HepG2 (cell line): ENCODE data around the gene SUOX. TPM values are rescaled to one million over a fixed set of nuclear protein-coding genes. Genes with fewer than 3 reads are reported as not detected.

Experiments used
- FOXA3 ChIP-seq: IDR thresholded peaks from 2 replicates; pipeline ENCODE4 v1.6.1; 2016; ENCODE audit warnings: missing genetic modification reagents, missing compliant biosample characterization
- FOXO1 ChIP-seq: sonication (generic); formaldehyde crosslinking; IDR thresholded peaks from 2 replicates; pipeline ENCODE4 v1.4.0; 2020; ENCODE audit warnings: missing genetic modification reagents
- GMEB2 ChIP-seq: IDR thresholded peaks from 2 replicates; pipeline ENCODE4 v1.6.1; 2016; ENCODE audit warnings: missing biosample characterization, missing genetic modification reagents, low read depth
- JUND ChIP-seq: sonication (generic); formaldehyde crosslinking; IDR thresholded peaks from 2 replicates; pipeline ENCODE4 v1.8.0; 2022; ENCODE audit warnings: mild to moderate bottlenecking, missing genetic modification reagents
- RNF219 ChIP-seq: sonication (generic); formaldehyde crosslinking; IDR thresholded peaks from 2 replicates; pipeline ENCODE4 v1.5.0; 2020; ENCODE audit warnings: mild to moderate bottlenecking, missing genetic modification reagents
- SIX1 ChIP-seq: sonication (generic); formaldehyde crosslinking; IDR thresholded peaks from 2 replicates; pipeline ENCODE4 v1.4.0; 2020; ENCODE audit warnings: missing genetic modification reagents, borderline replicate concordance
- TARDBP ChIP-seq: sonication (generic); formaldehyde crosslinking; IDR thresholded peaks from 2 replicates; pipeline ENCODE4 v1.8.0; 2022; ENCODE audit warnings: mild to moderate bottlenecking, missing genetic modification reagents
- TCF7 ChIP-seq: sonication (generic); IDR thresholded peaks from 2 replicates; pipeline ENCODE4 v1.6.1; 2016; ENCODE audit warnings: antibody characterized with exemption, low read depth
- TEAD3 ChIP-seq: optimal IDR thresholded peaks from 2 replicates; pipeline ENCODE3; 2016; ENCODE audit warnings: borderline replicate concordance
- ZBTB21 ChIP-seq: sonication (generic); formaldehyde crosslinking; IDR thresholded peaks from 2 replicates; pipeline ENCODE4 v1.4.0; 2020; ENCODE audit warnings: missing genetic modification reagents
- ZBTB42 ChIP-seq: sonication (generic); formaldehyde crosslinking; IDR thresholded peaks from 2 replicates; pipeline ENCODE4 v1.5.0; 2020; ENCODE audit warnings: mild to moderate bottlenecking, missing genetic modification reagents
- ZNF24 ChIP-seq: fragments of 450-650 bp; IDR thresholded peaks from 2 replicates; pipeline ENCODE4 v1.6.1; 2017; ENCODE audit warnings: antibody characterized with exemption, mild to moderate bottlenecking
- ZNF282 ChIP-seq: fragments of 450-650 bp; IDR thresholded peaks from 2 replicates; pipeline ENCODE4 v1.6.1; 2018; ENCODE audit not compliant: partially characterized antibody
- ZNF326 ChIP-seq: sonication (generic); formaldehyde crosslinking; IDR thresholded peaks from 2 replicates; pipeline ENCODE4 v1.4.0; 2020; ENCODE audit warnings: missing genetic modification reagents, borderline replicate concordance
- ZNF33A ChIP-seq: sonication (generic); formaldehyde crosslinking; IDR thresholded peaks from 2 replicates; pipeline ENCODE4 v1.5.1; 2020; ENCODE audit warnings: missing genetic modification reagents, mild to moderate bottlenecking, moderate library complexity, borderline replicate concordance
- ZNF431 ChIP-seq: sonication (generic); formaldehyde crosslinking; IDR thresholded peaks from 2 replicates; pipeline ENCODE4 v1.9.0; 2022; ENCODE audit warnings: missing genetic modification reagents, low read depth, mild to moderate bottlenecking, borderline replicate concordance
- ZNF562 ChIP-seq: sonication (generic); formaldehyde crosslinking; IDR thresholded peaks from 2 replicates; pipeline ENCODE4 v1.8.0; 2022; ENCODE audit warnings: missing genetic modification reagents, borderline replicate concordance
- ZSCAN21 ChIP-seq: sonication (generic); formaldehyde crosslinking; IDR thresholded peaks from 2 replicates; pipeline ENCODE4 v1.8.0; 2022; ENCODE audit warnings: mild to moderate bottlenecking, missing genetic modification reagents, moderate library complexity, borderline replicate concordance
- polyA plus RNA-seq, 8 experiments: library from polyadenylated mRNA; depleted of rRNA in 3 of 8; stranded (reverse) in 7 of 8; unstranded in 1 of 8; fragments of >200 nt; fragmentation: Illumina TruSeq in 4 of 8; extraction: Trizol in 4 of 8; gene quantifications; 2 replicates each; pipeline versions ENCODE4 v1.2.1 to v1.2.3, GENCODE V29; 2011 to 2016; ENCODE audit warnings: low read depth in 4 of 8, missing spikeins in 1 of 8, mixed read lengths in 1 of 8; ENCODE audit not compliant: insufficient read depth in 1 of 8
- total RNA-seq, 5 experiments: library from RNA; depleted of rRNA; stranded (reverse); fragments of >200 nt; fragmentation: Illumina TruSeq; extraction: Trizol; gene quantifications; 2 replicates each; pipeline ENCODE4 v1.2.3, GENCODE V29; 2016; ENCODE audit warnings: low read depth in 1 of 5
- TF ChIP-seq, protein P1 (sequence below): sonication (generic); formaldehyde crosslinking; IDR thresholded peaks from 2 replicates; pipeline ENCODE4 v1.5.0; 2020; ENCODE audit warnings: missing genetic modification reagents, mild to moderate bottlenecking, borderline replicate concordance
- TF ChIP-seq, protein P2 (sequence below): sonication (generic); formaldehyde crosslinking; IDR thresholded peaks from 2 replicates; pipeline ENCODE4 v1.4.0; 2020; ENCODE audit warnings: missing genetic modification reagents
- TF ChIP-seq, protein P3 (sequence below): sonication (generic); formaldehyde crosslinking; IDR thresholded peaks from 2 replicates; pipeline ENCODE4 v1.8.0; 2022; ENCODE audit warnings: missing genetic modification reagents, mild to moderate bottlenecking, inconsistent platforms, borderline replicate concordance

SUOX gene
- total and polyA plus RNA-seq, 2 of the 13 experiments (the other 11 are each of a cell fraction or from before 2014, with no cell fraction given): 23.9 to 25.9 TPM

- TF ChIP-seq FOXO1 (CRISPR knock-in tag) (peak; percentile 11; the same call in 1 of the 2 replicates), FOXA3 (peak; percentile 43), GMEB2 (CRISPR knock-in tag) (no peak), ZNF431 (CRISPR knock-in tag) (no peak), SIX1 (no peak), RNF219 (no peak), ZSCAN21 (CRISPR knock-in tag) (no peak; the same call in 1 of the 2 replicates), JUND (CRISPR knock-in tag) (no peak), ZNF562 (CRISPR knock-in tag) (no peak), ZNF326 (no peak), ZNF282 (no peak), ZNF24 (no peak), TARDBP (peak; percentile 69), TEAD3 (CRISPR knock-in tag) (peak; percentile 14), ZNF33A (CRISPR knock-in tag) (no peak), ZBTB21 (CRISPR knock-in tag) (no peak), ZBTB42 (CRISPR knock-in tag) (no peak), TCF7 (no peak)
- TF ChIP-seq, protein P1, sequence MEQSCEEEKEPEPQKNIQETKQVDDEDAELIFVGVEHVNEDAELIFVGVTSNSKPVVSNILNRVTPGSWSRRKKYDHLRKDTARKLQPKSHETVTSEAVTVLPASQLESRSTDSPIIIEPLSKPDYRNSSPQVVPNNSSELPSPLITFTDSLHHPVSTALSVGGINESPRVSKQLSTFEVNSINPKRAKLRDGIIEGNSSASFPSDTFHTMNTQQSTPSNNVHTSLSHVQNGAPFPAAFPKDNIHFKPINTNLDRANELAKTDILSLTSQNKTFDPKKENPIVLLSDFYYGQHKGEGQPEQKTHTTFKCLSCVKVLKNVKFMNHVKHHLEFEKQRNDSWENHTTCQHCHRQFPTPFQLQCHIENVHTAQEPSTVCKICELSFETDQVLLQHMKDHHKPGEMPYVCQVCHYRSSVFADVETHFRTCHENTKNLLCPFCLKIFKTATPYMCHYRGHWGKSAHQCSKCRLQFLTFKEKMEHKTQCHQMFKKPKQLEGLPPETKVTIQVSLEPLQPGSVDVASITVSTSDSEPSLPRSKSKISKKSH (CRISPR knock-in tag): no peak; the same call in 1 of the 2 replicates
- TF ChIP-seq, protein P2, sequence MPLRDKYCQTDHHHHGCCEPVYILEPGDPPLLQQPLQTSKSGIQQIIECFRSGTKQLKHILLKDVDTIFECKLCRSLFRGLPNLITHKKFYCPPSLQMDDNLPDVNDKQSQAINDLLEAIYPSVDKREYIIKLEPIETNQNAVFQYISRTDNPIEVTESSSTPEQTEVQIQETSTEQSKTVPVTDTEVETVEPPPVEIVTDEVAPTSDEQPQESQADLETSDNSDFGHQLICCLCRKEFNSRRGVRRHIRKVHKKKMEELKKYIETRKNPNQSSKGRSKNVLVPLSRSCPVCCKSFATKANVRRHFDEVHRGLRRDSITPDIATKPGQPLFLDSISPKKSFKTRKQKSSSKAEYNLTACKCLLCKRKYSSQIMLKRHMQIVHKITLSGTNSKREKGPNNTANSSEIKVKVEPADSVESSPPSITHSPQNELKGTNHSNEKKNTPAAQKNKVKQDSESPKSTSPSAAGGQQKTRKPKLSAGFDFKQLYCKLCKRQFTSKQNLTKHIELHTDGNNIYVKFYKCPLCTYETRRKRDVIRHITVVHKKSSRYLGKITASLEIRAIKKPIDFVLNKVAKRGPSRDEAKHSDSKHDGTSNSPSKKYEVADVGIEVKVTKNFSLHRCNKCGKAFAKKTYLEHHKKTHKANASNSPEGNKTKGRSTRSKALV (CRISPR knock-in tag): 0 out of 2 replicates have a peak, but pooled peaks have one; percentile 44
- TF ChIP-seq, protein P3, sequence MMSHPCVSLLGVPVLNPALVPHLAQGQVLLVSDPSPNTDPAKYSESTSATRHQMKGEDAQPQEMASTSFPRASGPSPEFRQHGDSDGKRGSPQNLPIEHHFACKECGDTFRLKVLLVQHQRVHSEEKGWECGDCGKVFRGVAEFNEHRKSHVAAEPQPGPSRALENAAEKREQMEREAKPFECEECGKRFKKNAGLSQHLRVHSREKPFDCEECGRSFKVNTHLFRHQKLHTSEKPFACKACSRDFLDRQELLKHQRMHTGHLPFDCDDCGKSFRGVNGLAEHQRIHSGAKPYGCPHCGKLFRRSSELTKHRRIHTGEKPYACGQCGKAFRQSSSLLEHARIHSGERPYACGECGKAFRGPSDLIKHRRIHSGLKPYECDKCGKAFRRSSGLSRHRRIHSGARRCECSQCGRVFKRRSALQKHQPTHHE: 0 out of 2 replicates have a peak, but pooled peaks have one; percentile 72
Observed at GRCh38 chr12:55996715-55997534, at the start of gene SUOX (continued).
